GM23338 (cell line): ENCODE results near the gene CCDC120. TPM values are rescaled to one million over a fixed set of nuclear protein-coding genes. Genes with fewer than 3 reads are reported as not detected.

Experiments
- ATAC-seq: fragments of 200-7000 bp; cut with Tn5 transposase; 3 replicates; pipeline ENCODE4 v1.9.1; 2020
- DNase-seq: peaks from one replicate; pipeline ENCODE4 v3.0.0-alpha.2; 2015; ENCODE audit warnings: low spot score
- H2AFZ ChIP-seq: fragments of 200-600 bp; sonication (generic); 2 replicates; pipeline ENCODE4 v1.8.0; 2016; ENCODE audit warnings: antibody characterized with exemption, mild to moderate bottlenecking, moderate library complexity
- H3F3A ChIP-seq: fragments of 200-600 bp; sonication (generic); replicated peaks from 2 replicates; pipeline ENCODE4 v1.8.0; 2017; ENCODE audit warnings: antibody characterized with exemption, mixed run types, low read depth
- H3K27ac ChIP-seq: fragments of 200-600 bp; sonication (generic); 2 replicates; pipeline ENCODE4 v1.6.1; 2016; ENCODE audit warnings: low read depth
- H3K27me3 ChIP-seq: fragments of 200-600 bp; sonication (generic); 2 replicates; pipeline ENCODE4 v1.8.0; 2016; ENCODE audit warnings: mild to moderate bottlenecking, mixed run types, moderate library complexity; ENCODE audit not compliant: insufficient read depth
- H3K36me3 ChIP-seq: fragments of 200-600 bp; sonication (generic); 2 replicates; pipeline ENCODE4 v1.8.0; 2016; ENCODE audit warnings: mild to moderate bottlenecking; ENCODE audit not compliant: insufficient read depth
- H3K4me1 ChIP-seq: fragments of 200-600 bp; sonication (generic); 2 replicates; pipeline ENCODE4 v1.8.0; 2016; ENCODE audit warnings: mild to moderate bottlenecking, moderate library complexity; ENCODE audit not compliant: insufficient read depth
- H3K4me2 ChIP-seq: fragments of 200-600 bp; sonication (generic); 2 replicates; pipeline ENCODE4 v1.7.1; 2017; ENCODE audit warnings: mixed run types
- H3K4me3 ChIP-seq: fragments of 200-600 bp; sonication (generic); 2 replicates; pipeline ENCODE4 v1.6.1; 2016; ENCODE audit warnings: mixed run types
- H3K79me2 ChIP-seq: fragments of 200-600 bp; sonication (generic); replicated peaks from 2 replicates; pipeline ENCODE4 v1.8.0; 2017; ENCODE audit warnings: mild to moderate bottlenecking; ENCODE audit not compliant: insufficient read depth
- H3K9me2 ChIP-seq: fragments of 200-600 bp; sonication (generic); 2 replicates; pipeline ENCODE4 v1.8.0; 2017; ENCODE audit not compliant: insufficient read depth
- H4K20me1 ChIP-seq: fragments of 200-600 bp; sonication (generic); replicated peaks from 2 replicates; pipeline ENCODE4 v1.8.0; 2017; ENCODE audit warnings: mild to moderate bottlenecking; ENCODE audit not compliant: insufficient read depth
- H3K27ac Mint-ChIP-seq: 2 replicates; pipeline ENCODE4 v1.8.0; 2020; ENCODE audit warnings: inconsistent platforms, mild to moderate bottlenecking, moderate library complexity, mixed read lengths
- H3K27me3 Mint-ChIP-seq: 3 replicates; pipeline ENCODE4 v1.8.0; 2022; ENCODE audit warnings: low read depth, mild to moderate bottlenecking, moderate library complexity, mixed read lengths, inconsistent platforms; ENCODE audit not compliant: insufficient read depth, poor library complexity
- H3K36me3 Mint-ChIP-seq: 3 replicates; pipeline ENCODE4 v1.8.0; 2021; ENCODE audit warnings: low read depth, mild to moderate bottlenecking, inconsistent platforms, moderate library complexity, mixed read lengths
- H3K4me1 Mint-ChIP-seq: 3 replicates; pipeline ENCODE4 v1.8.0; 2020; ENCODE audit warnings: mild to moderate bottlenecking, inconsistent platforms, mixed read lengths
- H3K4me3 Mint-ChIP-seq: 3 replicates; pipeline ENCODE4 v1.8.0; 2021; ENCODE audit warnings: moderate library complexity, mild to moderate bottlenecking, inconsistent platforms, mixed read lengths
- H3K9me3 Mint-ChIP-seq: 3 replicates; pipeline ENCODE4 v1.8.0; 2020; ENCODE audit warnings: moderate library complexity, mild to moderate bottlenecking, inconsistent platforms, mixed read lengths
- CREB1 ChIP-seq: fragments of 250-450 bp; sonication (Bioruptor Pico); IDR thresholded peaks from 2 replicates; pipeline ENCODE4 v1.5.0; 2020; ENCODE audit warnings: low read depth, mild to moderate bottlenecking, moderate library complexity
- CTCF ChIP-seq, 2 experiments: fragments of 200-600 bp in 1 of 2; sonication (generic) in 1 of 2; conservative IDR thresholded peaks; 2 replicates each; pipeline versions ENCODE4 v1.5.1 to v1.6.1; 2016 to 2017; ENCODE audit warnings: antibody characterized with exemption in 2 of 2, low read depth in 2 of 2, mild to moderate bottlenecking in 2 of 2, moderate library complexity in 1 of 2
- ETS1 ChIP-seq: IDR thresholded peaks from 2 replicates; pipeline ENCODE4 v1.6.1; 2016; ENCODE audit warnings: antibody characterized with exemption
- EZH2 ChIP-seq: fragments of 200-600 bp; sonication (generic); IDR thresholded peaks from one replicate; pipeline ENCODE4 v1.8.0; 2017; ENCODE audit warnings: antibody characterized with exemption, mild to moderate bottlenecking, low read depth; ENCODE audit not compliant: unreplicated experiment
- EZH2phosphoT487 ChIP-seq: fragments of 200-600 bp; sonication (generic); IDR thresholded peaks from one replicate; pipeline ENCODE4 v1.8.1; 2018; ENCODE audit warnings: antibody characterized with exemption; ENCODE audit not compliant: unreplicated experiment
- JUNB ChIP-seq: IDR thresholded peaks from one replicate; pipeline ENCODE4 v1.6.1; 2016; ENCODE audit warnings: antibody characterized with exemption; ENCODE audit not compliant: unreplicated experiment
- NANOG ChIP-seq: IDR thresholded peaks from 2 replicates; pipeline ENCODE4 v1.6.1; 2016; ENCODE audit warnings: antibody characterized with exemption, borderline replicate concordance
- POLR2AphosphoS5 ChIP-seq: IDR thresholded peaks from 2 replicates; pipeline ENCODE4 v1.6.1; 2016; ENCODE audit warnings: antibody characterized with exemption, low read depth
- REST ChIP-seq: IDR thresholded peaks from one replicate; pipeline ENCODE4 v1.6.1; 2018; ENCODE audit warnings: antibody characterized with exemption; ENCODE audit not compliant: unreplicated experiment
- STAT1 ChIP-seq: IDR thresholded peaks from one replicate; pipeline ENCODE4 v1.6.1; 2016; ENCODE audit warnings: antibody characterized with exemption; ENCODE audit not compliant: unreplicated experiment
- ZNF114 ChIP-seq: fragments of 250-450 bp; sonication (Bioruptor Pico); IDR thresholded peaks from 2 replicates; pipeline ENCODE4 v1.5.0; 2020; ENCODE audit warnings: mild to moderate bottlenecking, moderate library complexity
- ZNF331 ChIP-seq: fragments of 250-450 bp; sonication (Bioruptor Pico); IDR thresholded peaks from 2 replicates; pipeline ENCODE4 v1.5.0; 2020; ENCODE audit warnings: low read depth, mild to moderate bottlenecking, moderate library complexity
- ZNF462 ChIP-seq: fragments of 250-450 bp; sonication (Bioruptor Pico); IDR thresholded peaks from 2 replicates; pipeline ENCODE4 v1.5.0; 2020; ENCODE audit warnings: mild to moderate bottlenecking, moderate library complexity
- polyA plus RNA-seq: library from polyadenylated mRNA; unstranded; fragments of >200 nt; fragmentation: Nextera tagmentation; extraction: Ambion mirVana; gene quantifications from 2 replicates; pipeline ENCODE4 v1.2.1, GENCODE V29; 2016
- total RNA-seq: library from RNA; depleted of rRNA; stranded (reverse); fragments of >200 nt; shearing (Covaris generic); gene quantifications from 2 replicates; pipeline ENCODE4 v1.2.3, GENCODE V29; 2014

CCDC120 gene
- total and polyA plus RNA-seq, 2 experiments from 2014 or later: 3.3 to 9.9 TPM

- Histone ChIP-seq H3K36me3 (no peaks in the 10 kb centered on the region), H3K79me2 (no peaks in the 10 kb centered on the region), H3K9me2 (no peaks in the 10 kb centered on the region), H2AFZ (no peak overlapping the region), H3K4me1 (no peaks in the 10 kb centered on the region), H3K27me3 (no peaks in the 10 kb centered on the region), H3K27ac (no peak overlapping the region), H3K4me3 (no peak overlapping the region), H3K4me2 (no peak overlapping the region), H4K20me1 (no peaks in the 10 kb centered on the region), H3F3A (no peaks in the 10 kb centered on the region)
- H3K36me3 Mint-ChIP-seq: no peaks in the 10 kb centered on the region
- TF ChIP-seq NANOG: no peak
- no peak for TF ChIP-seq EZH2phosphoT487
- TF ChIP-seq POLR2AphosphoS5: no peak
- TF ChIP-seq CREB1 (CRISPR knock-in tag): no peak
- no peak for TF ChIP-seq CTCF (conservative IDR thresholded peaks at IDR 0.05; ENCODE audit: low read depth in 2 of 2)
- no peak for TF ChIP-seq ZNF331 (CRISPR knock-in tag)
- no peak for TF ChIP-seq EZH2
- no peak for TF ChIP-seq REST
- TF ChIP-seq STAT1: no peak
- TF ChIP-seq ZNF114 (CRISPR knock-in tag): no peak
- TF ChIP-seq ETS1: no peak
- no peak for TF ChIP-seq ZNF462 (CRISPR knock-in tag)
- no peak for TF ChIP-seq JUNB
- H3K4me1 Mint-ChIP-seq: no peaks in the 10 kb centered on the region
- DNase-seq (no peak), ATAC-seq (no peak)
- no peaks in the 10 kb centered on the region for H3K9me3 Mint-ChIP-seq
- H3K27ac Mint-ChIP-seq: no peak overlapping the region
- no peaks in the 10 kb centered on the region for H3K27me3 Mint-ChIP-seq
- H3K4me3 Mint-ChIP-seq: no peak overlapping the region
These were observed 30.8 kb downstream of the CCDC120 start for GRCh38 chrX:49089553-49089952.
